Endothelial cell of umbilical vein (primary cell): ENCODE measurements around the gene ARFRP1. TPM values are rescaled to one million over a fixed set of nuclear protein-coding genes. Genes with fewer than 3 reads are reported as not detected.

Experiments used
- BruUV-seq: library from RNA; stranded (reverse); fragments of 400-500 nt; replicated peaks from 2 replicates; lab custom pipeline; 2021; lab: Mats Ljungman, UMichigan
- CTCF ChIA-PET: fragments of 300-600, 350-600 bp; sonication (Branson Sonifier 250); formaldehyde crosslinking; loops from one replicate; lab custom pipeline; 2021; ENCODE audit warnings: antibody characterized with exemption, inconsistent platforms; lab: Charles Lee
- POLR2A ChIA-PET: fragments of 300-600, 350-600 bp; sonication (Branson Sonifier 250); formaldehyde crosslinking; loops from one replicate; lab custom pipeline; 2021; ENCODE audit warnings: antibody characterized with exemption, inconsistent platforms; lab: Charles Lee
- DNase-seq: peaks from one replicate; pipeline ENCODE4 v3.0.0-alpha.2; 2011; ENCODE audit warnings: low read depth, low spot score
- FAIRE-seq: peaks from 2 replicates; lab custom pipeline; 2011; peaks lifted over from hg19 to GRCh38; lab: Jason Lieb, UNC
- H2AFZ ChIP-seq: 2 replicates; pipeline ENCODE4 v1.6.0; 2012; ENCODE audit warnings: low read depth, low read length, control low read depth, inconsistent platforms
- H3K27ac ChIP-seq: 2 replicates; pipeline ENCODE4 v1.5.1; 2011; ENCODE audit warnings: low read depth, mild to moderate bottlenecking, control low read depth, low read length, moderate library complexity; ENCODE audit not compliant: insufficient read depth
- H3K27me3 ChIP-seq, 2 experiments: 2 replicates each; pipeline versions ENCODE4 v1.6.0 to v1.6.1; 2011; ENCODE audit warnings: low read length in 2 of 2, mixed read lengths in 1 of 2; ENCODE audit not compliant: control insufficient read depth in 2 of 2, insufficient read depth in 2 of 2
- H3K36me3 ChIP-seq, 2 experiments: 2 replicates in 1 of 2; 3 replicates in 1 of 2; pipeline ENCODE4 v1.5.1; 2011; ENCODE audit warnings: low read length in 2 of 2, mild to moderate bottlenecking in 1 of 2, moderate library complexity in 1 of 2; ENCODE audit not compliant: control insufficient read depth in 2 of 2, insufficient read depth in 2 of 2; ENCODE audit errors: extremely low read depth in 1 of 2
- H3K4me1 ChIP-seq: 3 replicates; pipeline ENCODE4 v1.5.1; 2011; ENCODE audit warnings: mild to moderate bottlenecking, low read length; ENCODE audit not compliant: control insufficient read depth, insufficient read depth; ENCODE audit errors: extremely low read depth
- H3K4me2 ChIP-seq: 2 replicates; pipeline ENCODE4 v1.6.1; 2011; ENCODE audit warnings: low read length, control low read depth, mixed read lengths; ENCODE audit not compliant: insufficient read depth
- H3K4me3 ChIP-seq, 3 experiments: fragments of 200-600 bp in 1 of 3; sonication (generic), shearing (Covaris generic) in 1 of 3; replicated peaks in 1 of 3; 2 replicates each; pipeline ENCODE4 v1.5.1; 2011 to 2016; ENCODE audit warnings: control low read depth in 3 of 3, low read length in 3 of 3, mild to moderate bottlenecking in 2 of 3, inconsistent platforms in 1 of 3, low read depth in 1 of 3, moderate library complexity in 1 of 3; ENCODE audit not compliant: insufficient read depth in 1 of 3
- H3K79me2 ChIP-seq: 2 replicates; pipeline ENCODE4 v1.6.0; 2012; ENCODE audit warnings: low read length, inconsistent platforms; ENCODE audit not compliant: control insufficient read depth, insufficient read depth
- H3K9ac ChIP-seq: replicated peaks from 2 replicates; pipeline ENCODE3; 2011; ENCODE audit warnings: low read length, control low read depth; ENCODE audit not compliant: insufficient read depth; ENCODE audit errors: extremely low read depth
- H3K9me1 ChIP-seq: replicated peaks from 3 replicates; pipeline ENCODE4 v1.6.0; 2011; ENCODE audit warnings: mild to moderate bottlenecking, low read length; ENCODE audit not compliant: control insufficient read depth, insufficient read depth; ENCODE audit errors: extremely low read depth
- H3K9me3 ChIP-seq: replicated peaks from 2 replicates; pipeline ENCODE4 v1.5.1; 2012; ENCODE audit warnings: low read length, inconsistent platforms; ENCODE audit not compliant: control insufficient read depth, insufficient read depth
- H4K20me1 ChIP-seq: replicated peaks from 2 replicates; pipeline ENCODE3; 2011; ENCODE audit warnings: mild to moderate bottlenecking, low read length; ENCODE audit not compliant: control insufficient read depth, insufficient read depth; ENCODE audit errors: extremely low read depth
- CTCF ChIP-seq, 2 donors: IDR thresholded peaks; 1 replicate in 1 of 2; 2 replicates in 1 of 2; pipeline ENCODE4 v1.5.1; 2011; ENCODE audit warnings: low read length in 2 of 2, mild to moderate bottlenecking in 2 of 2, moderate library complexity in 2 of 2, control low read depth in 1 of 2, inconsistent platforms in 1 of 2, low read depth in 1 of 2; ENCODE audit not compliant: insufficient read depth in 1 of 2; ENCODE audit errors: extremely low read depth in 1 of 2
- EZH2 ChIP-seq: IDR thresholded peaks from 2 replicates; pipeline ENCODE4 v1.6.1; 2012; ENCODE audit warnings: borderline replicate concordance, low read depth, mild to moderate bottlenecking, moderate library complexity, low read length, inconsistent platforms; ENCODE audit not compliant: severe bottlenecking
- FOS ChIP-seq: IDR thresholded peaks from 2 replicates; pipeline ENCODE4 v1.6.1; 2011; ENCODE audit warnings: mild to moderate bottlenecking, low read length, moderate library complexity, borderline replicate concordance; ENCODE audit not compliant: insufficient read depth
- GATA2 ChIP-seq: IDR thresholded peaks from 2 replicates; pipeline ENCODE4 v1.7.0; 2011; ENCODE audit warnings: low read depth, mild to moderate bottlenecking, moderate library complexity, mixed read lengths, low read length; ENCODE audit not compliant: insufficient read length, insufficient read depth
- JUN ChIP-seq: IDR thresholded peaks from 2 replicates; pipeline ENCODE4 v1.6.1; 2011; ENCODE audit warnings: borderline replicate concordance, low read depth; ENCODE audit not compliant: insufficient read length, insufficient read depth
- MAX ChIP-seq: IDR thresholded peaks from 2 replicates; pipeline ENCODE4 v1.6.1; 2011; ENCODE audit not compliant: insufficient read depth, insufficient read length
- dilution Hi-C: fragments of 300-500 bp; cut with MboI; formaldehyde crosslinking; loops from one replicate; pipeline ENCODE4 v1.15.0; 2019; ENCODE audit warnings: low sequenced_read_pairs; ENCODE audit not compliant: extremely low pct_ligation_motif_present
- intact Hi-C: fragments of 100-400 bp; cut with micrococcal nuclease; formaldehyde crosslinking; loops from one replicate; pipeline ENCODE4 v1.10.0; 2022
- polyA plus RNA-seq, 4 experiments: library from polyadenylated mRNA; depleted of rRNA in 3 of 4; stranded (reverse) in 3 of 4; unstranded in 1 of 4; fragments of >200 nt; gene quantifications; 2 replicates each; pipeline versions ENCODE4 v1.2.1 to v1.2.3, GENCODE V29; 2011 to 2012; ENCODE audit warnings: missing spikeins in 1 of 4
- total RNA-seq: library from RNA; stranded (reverse); gene quantifications from 2 replicates; pipeline ENCODE4 v1.2.3, GENCODE V29; 2021

ARFRP1 gene
- total and polyA plus RNA-seq, 2 donors (not counting 3 experiments of a cell fraction or from before 2014, with no cell fraction given), result 48.7 to 51.6 TPM

- TF ChIP-seq FOS, result no peak
- TF ChIP-seq CTCF (IDR thresholded peaks at IDR 0.05; ENCODE audit: extremely low read depth in 1 of 2, insufficient read depth in 1 of 2, low read depth in 1 of 2, low read length in 2 of 2), result no peak
- no peak for TF ChIP-seq MAX
- TF ChIP-seq GATA2, result no peak
- TF ChIP-seq EZH2, result no peak
- TF ChIP-seq JUN, result no peak
- H3K4me1 ChIP-seq, result peaks cover 31% of the 10 kb centered on the region
- no peaks in the 10 kb centered on the region for H3K9me3 ChIP-seq
- ChIA-PET CTCF (no interaction called here), POLR2A (interaction anchor here (0.6 kb wide), 1 partner anchor 12 kb away, joined by 3 read pairs; no protein-coding TSS in a partner anchor)
- intact Hi-C loops (no loop called here), dilution Hi-C loops (no loop called here)
- H3K9ac ChIP-seq, result no peak overlapping the region
- DNase-seq (no peak), FAIRE-seq (no peak)
- H3K4me3 ChIP-seq, result no peak overlapping the region
- BruUV-seq, result no TSS peak
- peaks cover 4% of the 10 kb centered on the region for H3K79me2 ChIP-seq
- H3K36me3 ChIP-seq, result no peaks in the 10 kb centered on the region
- no peaks in the 10 kb centered on the region for H3K27me3 ChIP-seq
- no peak overlapping the region for H2AFZ ChIP-seq
- no peaks in the 10 kb centered on the region for H3K9me1 ChIP-seq
- no peaks in the 10 kb centered on the region for H4K20me1 ChIP-seq
- H3K27ac ChIP-seq, result no peak overlapping the region
- no peak overlapping the region for H3K4me2 ChIP-seq
Measured at GRCh38 chr20:63690003-63690897, 17.5 kb downstream of the ARFRP1 start.
